Liver (tissue), 9 donors: ENCODE measurements around the gene RFNG. TPM values are rescaled to one million over a fixed set of nuclear protein-coding genes. Genes with fewer than 3 reads are reported as not detected.

ENCODE experiments used
- DNase-seq: peaks from one replicate; pipeline ENCODE4 v3.0.0-alpha.2; 2017; ENCODE audit warnings: low spot score
- H3K27ac ChIP-seq, 2 donors: one replicate each; pipeline ENCODE4 v1.7.0; 2013; ENCODE audit warnings: inconsistent platforms in 2 of 2, low read length in 2 of 2, control low read depth in 1 of 2, low read depth in 1 of 2, mild to moderate bottlenecking in 1 of 2
- H3K27me3 ChIP-seq, 4 donors: one replicate each; pipeline versions ENCODE4 v1.6.1 to v1.7.0; 2013; ENCODE audit warnings: low read length in 3 of 4, inconsistent platforms in 1 of 4, mild to moderate bottlenecking in 1 of 4, moderate library complexity in 1 of 4; ENCODE audit not compliant: control insufficient read depth in 4 of 4, insufficient read depth in 4 of 4
- H3K36me3 ChIP-seq, 4 donors: one replicate each; pipeline versions ENCODE4 v1.6.1 to v1.7.0; 2013; ENCODE audit warnings: low read length in 3 of 4, mild to moderate bottlenecking in 3 of 4, low read depth in 1 of 4, moderate library complexity in 1 of 4; ENCODE audit not compliant: control insufficient read depth in 4 of 4, insufficient read depth in 3 of 4
- H3K4me1 ChIP-seq, 4 donors: one replicate each; pipeline versions ENCODE4 v1.6.1 to v1.7.0; 2013; ENCODE audit warnings: low read length in 3 of 4, mild to moderate bottlenecking in 3 of 4, moderate library complexity in 1 of 4; ENCODE audit not compliant: control insufficient read depth in 4 of 4, insufficient read depth in 4 of 4
- H3K4me3 ChIP-seq, 3 donors: one replicate each; pipeline versions ENCODE4 v1.6.1 to v1.7.0; 2013; ENCODE audit warnings: low read length in 3 of 3, control low read depth in 1 of 3, low read depth in 1 of 3, mild to moderate bottlenecking in 1 of 3
- H3K9ac ChIP-seq, 2 donors: one replicate each; pipeline ENCODE4 v1.7.0; 2013; ENCODE audit warnings: low read length in 2 of 2, mild to moderate bottlenecking in 2 of 2, moderate library complexity in 2 of 2, control low read depth in 1 of 2, low read depth in 1 of 2
- H3K9me3 ChIP-seq, 4 donors: one replicate each; pipeline versions ENCODE4 v1.6.1 to v1.7.0; 2013; ENCODE audit warnings: low read length in 3 of 4; ENCODE audit not compliant: control insufficient read depth in 4 of 4
- EGR1 ChIP-seq, 2 donors: IDR thresholded peaks; 2 replicates each; pipeline ENCODE4 v1.6.1; 2016 to 2018; ENCODE audit warnings: antibody characterized with exemption in 2 of 2, low read depth in 2 of 2
- FOXA1 ChIP-seq: IDR thresholded peaks from 2 replicates; pipeline ENCODE4 v1.6.1; 2016; ENCODE audit warnings: antibody characterized with exemption
- FOXA2 ChIP-seq: IDR thresholded peaks from 2 replicates; pipeline ENCODE4 v1.6.1; 2016; ENCODE audit warnings: antibody characterized with exemption
- HNF4A ChIP-seq, 2 donors: conservative IDR thresholded peaks; 2 replicates each; pipeline ENCODE4 v1.6.1; 2016; ENCODE audit warnings: antibody characterized with exemption in 2 of 2, mild to moderate bottlenecking in 2 of 2
- HNF4G ChIP-seq: IDR thresholded peaks from 2 replicates; pipeline ENCODE4 v1.6.1; 2016; ENCODE audit warnings: antibody characterized with exemption
- JUND ChIP-seq, 2 donors: IDR thresholded peaks; 2 replicates each; pipeline ENCODE4 v1.6.1; 2016; ENCODE audit warnings: antibody characterized with exemption in 2 of 2
- NR2F2 ChIP-seq: IDR thresholded peaks from 2 replicates; pipeline ENCODE4 v1.6.1; 2016; ENCODE audit warnings: antibody characterized with exemption
- RAD21 ChIP-seq, 2 donors: IDR thresholded peaks; 2 replicates each; pipeline ENCODE4 v1.6.1; 2016; ENCODE audit warnings: antibody characterized with exemption in 2 of 2, mild to moderate bottlenecking in 2 of 2
- RXRA ChIP-seq, 2 donors: IDR thresholded peaks; 2 replicates each; pipeline ENCODE4 v1.6.1; 2017 to 2018; ENCODE audit warnings: antibody characterized with exemption in 2 of 2, mild to moderate bottlenecking in 1 of 2
- SP1 ChIP-seq: IDR thresholded peaks from 2 replicates; pipeline ENCODE4 v1.6.1; 2018; ENCODE audit warnings: antibody characterized with exemption, mild to moderate bottlenecking
- YY1 ChIP-seq: IDR thresholded peaks from 2 replicates; pipeline ENCODE4 v1.6.1; 2016; ENCODE audit warnings: antibody characterized with exemption, mild to moderate bottlenecking
- WGBS: extraction: QIAGEN DNeasy Blood & Tissue Kit; methylation state at CpG from one replicate; pipeline ENCODE4 v1.1.7; 2013; 5-methylcytosine and 5-hydroxymethylcytosine counted together
- polyA plus RNA-seq, 2 donors: library from polyadenylated mRNA; stranded (reverse) in 1 of 2; unstranded in 1 of 2; fragments of 200-250 nt in 1 of 2; fragments of >200 nt in 1 of 2; fragmentation: Nextera tagmentation in 1 of 2; extraction: Ambion mirVana in 1 of 2; gene quantifications; one replicate each; pipeline versions ENCODE4 v1.2.1 to v1.2.3, GENCODE V29; 2013 to 2015
- total RNA-seq, 2 donors: library from RNA; depleted of rRNA; stranded (reverse); fragments of >200 nt; gene quantifications; one replicate each; pipeline ENCODE4 v1.2.3, GENCODE V29; 2014
- TF ChIP-seq, protein P1 (sequence below): IDR thresholded peaks from 2 replicates; pipeline ENCODE4 v1.6.1; 2016; ENCODE audit warnings: antibody characterized with exemption, mild to moderate bottlenecking
- TF ChIP-seq, protein P2 (sequence below): IDR thresholded peaks from 2 replicates; pipeline ENCODE4 v1.6.1; 2016; ENCODE audit warnings: antibody characterized with exemption
- TF ChIP-seq, protein P3 (sequence below): IDR thresholded peaks from 2 replicates; pipeline ENCODE4 v1.6.1; 2016; ENCODE audit warnings: antibody characterized with exemption
- TF ChIP-seq, protein P4 (sequence below): fragments of 150-350 bp; IDR thresholded peaks from 2 replicates; pipeline ENCODE4 v1.5.1; 2017; ENCODE audit warnings: improper control_type of control experiment, low read depth, low read length; ENCODE audit not compliant: missing input control
- donor health status: healthy.
- donor health status: healthy.
- donor health status: healthy.
- donor health status: healthy.
- donor health status: healthy.

Gene RFNG
- total and polyA plus RNA-seq, 4 donors, result 15.0 to 36.0 (median 23.4) TPM

DNA sequence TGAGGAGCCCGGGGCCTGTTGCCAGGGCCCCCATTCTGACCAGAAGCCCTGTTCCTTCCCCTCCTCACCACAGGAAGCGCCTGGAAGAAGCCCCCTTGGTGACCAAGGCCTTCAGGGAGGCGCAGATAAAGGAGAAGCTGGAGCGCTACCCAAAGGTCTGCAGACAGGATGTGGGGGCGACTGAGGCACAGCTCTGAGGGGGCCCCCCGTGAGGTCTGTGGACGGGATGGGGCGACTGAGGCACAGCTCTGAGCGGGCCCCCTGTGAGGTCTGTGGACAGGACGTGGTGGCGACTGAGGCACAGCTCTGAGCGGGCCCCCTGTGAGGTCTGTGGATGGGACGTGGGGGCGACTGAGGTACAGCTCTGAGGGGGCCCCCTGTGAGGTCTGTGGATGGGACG is 42.2 kb downstream of the RFNG start:
- no peaks in the 10 kb centered on the region for H3K27me3 ChIP-seq
- H3K4me1 ChIP-seq, result no peaks in the 10 kb centered on the region
- TF ChIP-seq, protein P1, sequence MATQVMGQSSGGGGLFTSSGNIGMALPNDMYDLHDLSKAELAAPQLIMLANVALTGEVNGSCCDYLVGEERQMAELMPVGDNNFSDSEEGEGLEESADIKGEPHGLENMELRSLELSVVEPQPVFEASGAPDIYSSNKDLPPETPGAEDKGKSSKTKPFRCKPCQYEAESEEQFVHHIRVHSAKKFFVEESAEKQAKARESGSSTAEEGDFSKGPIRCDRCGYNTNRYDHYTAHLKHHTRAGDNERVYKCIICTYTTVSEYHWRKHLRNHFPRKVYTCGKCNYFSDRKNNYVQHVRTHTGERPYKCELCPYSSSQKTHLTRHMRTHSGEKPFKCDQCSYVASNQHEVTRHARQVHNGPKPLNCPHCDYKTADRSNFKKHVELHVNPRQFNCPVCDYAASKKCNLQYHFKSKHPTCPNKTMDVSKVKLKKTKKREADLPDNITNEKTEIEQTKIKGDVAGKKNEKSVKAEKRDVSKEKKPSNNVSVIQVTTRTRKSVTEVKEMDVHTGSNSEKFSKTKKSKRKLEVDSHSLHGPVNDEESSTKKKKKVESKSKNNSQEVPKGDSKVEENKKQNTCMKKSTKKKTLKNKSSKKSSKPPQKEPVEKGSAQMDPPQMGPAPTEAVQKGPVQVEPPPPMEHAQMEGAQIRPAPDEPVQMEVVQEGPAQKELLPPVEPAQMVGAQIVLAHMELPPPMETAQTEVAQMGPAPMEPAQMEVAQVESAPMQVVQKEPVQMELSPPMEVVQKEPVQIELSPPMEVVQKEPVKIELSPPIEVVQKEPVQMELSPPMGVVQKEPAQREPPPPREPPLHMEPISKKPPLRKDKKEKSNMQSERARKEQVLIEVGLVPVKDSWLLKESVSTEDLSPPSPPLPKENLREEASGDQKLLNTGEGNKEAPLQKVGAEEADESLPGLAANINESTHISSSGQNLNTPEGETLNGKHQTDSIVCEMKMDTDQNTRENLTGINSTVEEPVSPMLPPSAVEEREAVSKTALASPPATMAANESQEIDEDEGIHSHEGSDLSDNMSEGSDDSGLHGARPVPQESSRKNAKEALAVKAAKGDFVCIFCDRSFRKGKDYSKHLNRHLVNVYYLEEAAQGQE, result no peak
- no peak for TF ChIP-seq RAD21 (IDR thresholded peaks at IDR 0.05)
- no peak for TF ChIP-seq HNF4G
- H3K36me3 ChIP-seq, result peaks cover 0 to 9% (median 3%) of the 10 kb centered on the region in 4 donors
- H3K9ac ChIP-seq, result no peak overlapping the region
- no peaks in the 10 kb centered on the region for H3K9me3 ChIP-seq
- H3K27ac ChIP-seq, result no peak overlapping the region
- 92% methylated on average over 15 of the region's 15 CpGs for WGBS
- DNase-seq, result no peak
- H3K4me3 ChIP-seq, result no peak overlapping the region

DNA sequence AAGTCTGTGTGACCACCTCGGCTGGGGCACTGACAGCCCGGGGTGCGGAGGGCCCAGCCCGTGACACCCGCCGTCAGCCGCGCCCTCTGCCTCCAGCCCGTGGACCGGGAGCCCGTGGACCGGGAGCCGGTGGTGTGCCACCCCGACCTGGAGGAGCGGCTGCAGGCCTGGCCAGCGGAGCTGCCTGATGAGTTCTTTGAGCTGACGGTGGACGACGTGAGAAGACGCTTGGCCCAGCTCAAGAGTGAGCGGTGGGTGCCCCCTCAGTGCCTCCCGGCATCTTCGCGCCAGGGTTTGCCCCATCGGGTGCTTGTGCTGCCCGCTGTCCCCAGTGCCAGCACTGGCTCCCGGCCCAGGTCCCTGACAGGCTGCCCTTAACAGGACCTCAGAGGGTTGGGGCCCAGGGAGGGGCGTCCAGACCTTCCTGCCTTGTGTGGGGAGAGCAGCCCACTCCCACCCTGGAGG is 42.6 kb downstream of the RFNG start:
- Histone ChIP-seq H3K4me1 (no peaks in the 10 kb centered on the region), H3K4me3 (no peak overlapping the region), H3K27ac (no peak overlapping the region), H3K9me3 (no peaks in the 10 kb centered on the region), H3K9ac (no peak overlapping the region), H3K36me3 (peaks cover 0 to 9% (median 3%) of the 10 kb centered on the region in 4 donors), H3K27me3 (no peaks in the 10 kb centered on the region)
- TF ChIP-seq HNF4G (no peak), EGR1 (IDR thresholded peaks at IDR 0.05; ENCODE audit: low read depth in 2 of 2) (no peak), HNF4A (conservative IDR thresholded peaks at IDR 0.05) (no peak)
- 90% methylated on average over 28 of the region's 28 CpGs for WGBS
- DNase-seq, result no peak

DNA sequence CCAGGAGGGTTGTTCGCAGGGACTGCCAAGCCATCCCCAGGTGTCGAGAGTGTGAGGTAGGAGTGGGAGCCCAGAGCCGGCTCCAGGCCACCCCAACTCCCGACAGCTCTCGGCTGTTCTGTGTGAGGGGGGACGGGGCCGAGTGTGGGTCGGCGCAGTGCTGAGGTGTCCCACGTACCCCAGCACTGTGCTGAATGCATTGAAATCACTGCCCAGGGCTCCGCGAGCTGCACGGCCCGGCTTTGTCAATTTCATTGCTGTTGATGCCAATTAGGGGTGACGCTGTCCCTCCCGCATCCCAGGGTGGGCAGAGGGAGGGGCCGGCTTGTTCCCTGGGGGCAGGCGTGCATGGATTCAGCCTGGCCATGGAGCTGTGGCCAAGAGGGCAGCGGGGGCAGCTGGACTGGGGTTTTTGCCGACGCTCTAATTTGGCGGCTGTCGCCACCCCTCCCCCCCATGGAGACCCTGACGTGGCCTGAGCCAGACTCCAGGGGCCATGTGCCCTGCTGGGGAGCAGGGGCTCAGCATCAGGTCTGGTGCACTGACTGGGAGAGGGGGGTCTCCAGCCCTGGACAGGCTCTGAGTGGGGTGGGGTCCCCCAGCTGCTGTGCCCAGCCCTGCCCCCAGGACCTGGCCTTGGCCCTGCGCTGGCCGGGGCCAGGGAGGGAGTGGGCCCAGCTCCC is 43.2 kb downstream of the RFNG start:
- TF ChIP-seq, protein P2, sequence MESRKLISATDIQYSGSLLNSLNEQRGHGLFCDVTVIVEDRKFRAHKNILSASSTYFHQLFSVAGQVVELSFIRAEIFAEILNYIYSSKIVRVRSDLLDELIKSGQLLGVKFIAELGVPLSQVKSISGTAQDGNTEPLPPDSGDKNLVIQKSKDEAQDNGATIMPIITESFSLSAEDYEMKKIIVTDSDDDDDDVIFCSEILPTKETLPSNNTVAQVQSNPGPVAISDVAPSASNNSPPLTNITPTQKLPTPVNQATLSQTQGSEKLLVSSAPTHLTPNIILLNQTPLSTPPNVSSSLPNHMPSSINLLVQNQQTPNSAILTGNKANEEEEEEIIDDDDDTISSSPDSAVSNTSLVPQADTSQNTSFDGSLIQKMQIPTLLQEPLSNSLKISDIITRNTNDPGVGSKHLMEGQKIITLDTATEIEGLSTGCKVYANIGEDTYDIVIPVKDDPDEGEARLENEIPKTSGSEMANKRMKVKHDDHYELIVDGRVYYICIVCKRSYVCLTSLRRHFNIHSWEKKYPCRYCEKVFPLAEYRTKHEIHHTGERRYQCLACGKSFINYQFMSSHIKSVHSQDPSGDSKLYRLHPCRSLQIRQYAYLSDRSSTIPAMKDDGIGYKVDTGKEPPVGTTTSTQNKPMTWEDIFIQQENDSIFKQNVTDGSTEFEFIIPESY, result no peak
- TF ChIP-seq, protein P1, result no peak
- TF ChIP-seq, protein P3, sequence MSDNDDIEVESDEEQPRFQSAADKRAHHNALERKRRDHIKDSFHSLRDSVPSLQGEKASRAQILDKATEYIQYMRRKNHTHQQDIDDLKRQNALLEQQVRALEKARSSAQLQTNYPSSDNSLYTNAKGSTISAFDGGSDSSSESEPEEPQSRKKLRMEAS, result no peak
- TF ChIP-seq HNF4A (conservative IDR thresholded peaks at IDR 0.05) (no peak), NR2F2 (no peak), HNF4G (no peak), RXRA (IDR thresholded peaks at IDR 0.05) (no peak), FOXA2 (no peak), FOXA1 (no peak), YY1 (no peak), SP1 (no peak), JUND (IDR thresholded peaks at IDR 0.05) (no peak)
- TF ChIP-seq, protein P4, sequence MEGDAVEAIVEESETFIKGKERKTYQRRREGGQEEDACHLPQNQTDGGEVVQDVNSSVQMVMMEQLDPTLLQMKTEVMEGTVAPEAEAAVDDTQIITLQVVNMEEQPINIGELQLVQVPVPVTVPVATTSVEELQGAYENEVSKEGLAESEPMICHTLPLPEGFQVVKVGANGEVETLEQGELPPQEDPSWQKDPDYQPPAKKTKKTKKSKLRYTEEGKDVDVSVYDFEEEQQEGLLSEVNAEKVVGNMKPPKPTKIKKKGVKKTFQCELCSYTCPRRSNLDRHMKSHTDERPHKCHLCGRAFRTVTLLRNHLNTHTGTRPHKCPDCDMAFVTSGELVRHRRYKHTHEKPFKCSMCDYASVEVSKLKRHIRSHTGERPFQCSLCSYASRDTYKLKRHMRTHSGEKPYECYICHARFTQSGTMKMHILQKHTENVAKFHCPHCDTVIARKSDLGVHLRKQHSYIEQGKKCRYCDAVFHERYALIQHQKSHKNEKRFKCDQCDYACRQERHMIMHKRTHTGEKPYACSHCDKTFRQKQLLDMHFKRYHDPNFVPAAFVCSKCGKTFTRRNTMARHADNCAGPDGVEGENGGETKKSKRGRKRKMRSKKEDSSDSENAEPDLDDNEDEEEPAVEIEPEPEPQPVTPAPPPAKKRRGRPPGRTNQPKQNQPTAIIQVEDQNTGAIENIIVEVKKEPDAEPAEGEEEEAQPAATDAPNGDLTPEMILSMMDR, result no peak
- H3K36me3 ChIP-seq, result peaks cover 0 to 9% (median 4%) of the 10 kb centered on the region in 4 donors
- H3K9ac ChIP-seq, result no peak overlapping the region
- no peak for DNase-seq
- H3K4me3 ChIP-seq, result no peak overlapping the region
- H3K27me3 ChIP-seq, result no peaks in the 10 kb centered on the region
- H3K9me3 ChIP-seq, result no peaks in the 10 kb centered on the region
- no peak overlapping the region for H3K27ac ChIP-seq
- no peaks in the 10 kb centered on the region for H3K4me1 ChIP-seq
- WGBS, result 95% methylated on average over 26 of the region's 26 CpGs
